ENCODE results near the gene ATP2A2. TPM values are rescaled to one million over a fixed set of nuclear protein-coding genes. Genes with fewer than 3 reads are reported as not detected.

The ATP2A2 gene
- total RNA-seq, 1 experiment from 2014 or later, result 437 TPM

- TF ChIP-seq CTCF (IDR thresholded peaks at IDR 0.05; ENCODE audit: unreplicated experiment), result no peak
- BruUV-seq (replicated peaks), result no TSS peak
- Mint-ChIP-seq H3K27ac (ENCODE audit: unreplicated experiment) (no peak overlapping the region), H3K27me3 (ENCODE audit: unreplicated experiment) (no peaks in the 10 kb centered on the region), H3K9me3 (ENCODE audit: low read depth, unreplicated experiment) (no peaks in the 10 kb centered on the region), H3K4me3 (ENCODE audit: low read depth, unreplicated experiment) (no peak overlapping the region), H3K36me3 (ENCODE audit: insufficient read depth, unreplicated experiment) (peaks cover 88% of the 10 kb centered on the region), H3K4me1 (ENCODE audit: low read depth, unreplicated experiment) (peaks cover 32% of the 10 kb centered on the region)
- no peak for DNase-seq
- CTCF ChIA-PET, result interaction anchor here (0.6 kb wide), 1 partner anchor 14 kb away, joined by 5 read pairs; no protein-coding TSS in a partner anchor
- intact Hi-C loops (cut with micrococcal nuclease; ENCODE audit: unreplicated experiment), result no loop called here
Measured at GRCh38 chr12:110307372-110307771, 26.3 kb downstream of the ATP2A2 start.

- Mint-ChIP-seq H3K4me1 (ENCODE audit: low read depth, unreplicated experiment) (peaks cover 49% of the 10 kb centered on the region), H3K27ac (ENCODE audit: unreplicated experiment) (no peak overlapping the region), H3K36me3 (ENCODE audit: insufficient read depth, unreplicated experiment) (peaks cover 91% of the 10 kb centered on the region), H3K27me3 (ENCODE audit: unreplicated experiment) (no peaks in the 10 kb centered on the region), H3K9me3 (ENCODE audit: low read depth, unreplicated experiment) (no peaks in the 10 kb centered on the region), H3K4me3 (ENCODE audit: low read depth, unreplicated experiment) (no peak overlapping the region)
- TF ChIP-seq CTCF (IDR thresholded peaks at IDR 0.05; ENCODE audit: unreplicated experiment), result no peak
- CTCF ChIA-PET, result no interaction called here
- no peak for DNase-seq
- intact Hi-C loops (cut with micrococcal nuclease; ENCODE audit: unreplicated experiment), result no loop called here
- BruUV-seq (replicated peaks), result no TSS peak
Measured at GRCh38 chr12:110310763-110311162, 29.7 kb downstream of the ATP2A2 start.

GRCh38 chr12:110311903-110312302 lies 30.9 kb downstream of the ATP2A2 start:
- TF ChIP-seq CTCF (IDR thresholded peaks at IDR 0.05; ENCODE audit: unreplicated experiment), result no peak
- Mint-ChIP-seq H3K27ac (ENCODE audit: unreplicated experiment) (peak overlapping the region; percentile 75), H3K27me3 (ENCODE audit: unreplicated experiment) (no peaks in the 10 kb centered on the region), H3K4me3 (ENCODE audit: low read depth, unreplicated experiment) (no peak overlapping the region), H3K9me3 (ENCODE audit: low read depth, unreplicated experiment) (no peaks in the 10 kb centered on the region), H3K36me3 (ENCODE audit: insufficient read depth, unreplicated experiment) (peaks cover 96% of the 10 kb centered on the region), H3K4me1 (ENCODE audit: low read depth, unreplicated experiment) (peaks cover 60% of the 10 kb centered on the region)
- intact Hi-C loops (cut with micrococcal nuclease; ENCODE audit: unreplicated experiment), result no loop called here
- CTCF ChIA-PET, result interaction anchor here (0.7 to 1.2 kb wide), 2 partner anchors 14 to 1999 kb away, joined by 3 to 6 read pairs; no protein-coding TSS in a partner anchor
- DNase-seq, result no peak
- BruUV-seq (replicated peaks), result no TSS peak

GRCh38 chr12:110312581-110313360 lies 31.7 kb downstream of the ATP2A2 start:
- no TSS peak for BruUV-seq (replicated peaks)
- Mint-ChIP-seq H3K27me3 (ENCODE audit: unreplicated experiment) (no peaks in the 10 kb centered on the region), H3K4me3 (ENCODE audit: low read depth, unreplicated experiment) (no peak overlapping the region), H3K36me3 (ENCODE audit: insufficient read depth, unreplicated experiment) (peaks cover 91% of the 10 kb centered on the region), H3K9me3 (ENCODE audit: low read depth, unreplicated experiment) (no peaks in the 10 kb centered on the region), H3K27ac (ENCODE audit: unreplicated experiment) (peak overlapping the region; percentile 75), H3K4me1 (ENCODE audit: low read depth, unreplicated experiment) (peaks cover 59% of the 10 kb centered on the region)
- no peak for TF ChIP-seq CTCF (IDR thresholded peaks at IDR 0.05; ENCODE audit: unreplicated experiment)
- peak; percentile 23 for DNase-seq
- CTCF ChIA-PET, result interaction anchor here (0.6 to 1.2 kb wide), 3 partner anchors 15 to 27 kb away, joined by 3 to 6 read pairs (median 3); no protein-coding TSS in a partner anchor
- intact Hi-C loops (cut with micrococcal nuclease; ENCODE audit: unreplicated experiment), result no loop called here

All from Calu3 (cell line).